ENCODE measurements around the gene EPS8. TPM values are rescaled to one million over a fixed set of nuclear protein-coding genes. Genes with fewer than 3 reads are reported as not detected.

Gene EPS8
- polyA plus RNA-seq, 1 donor from 2014 or later, result 1.6 TPM

- Mint-ChIP-seq H3K27me3 (no peaks in the 10 kb centered on the region), H3K27ac (no peak overlapping the region), H3K4me3 (no peak overlapping the region), H3K36me3 (peaks cover 2% of the 10 kb centered on the region), H3K9me3 (no peaks in the 10 kb centered on the region), H3K4me1 (no peaks in the 10 kb centered on the region)
Measured at GRCh38 chr12:15650399-15651128, 138.6 kb downstream of the EPS8 start.

GRCh38 chr12:15649347-15649746 is 139.8 kb downstream of the EPS8 start:
- Mint-ChIP-seq H3K4me3 (no peak overlapping the region), H3K36me3 (peaks cover 2% of the 10 kb centered on the region), H3K9me3 (no peaks in the 10 kb centered on the region), H3K4me1 (no peaks in the 10 kb centered on the region), H3K27ac (no peak overlapping the region), H3K27me3 (no peaks in the 10 kb centered on the region)

GRCh38 chr12:15648558-15648957 is 140.6 kb downstream of the EPS8 start:
- no peaks in the 10 kb centered on the region for H3K27me3 Mint-ChIP-seq
- no peak overlapping the region for H3K27ac Mint-ChIP-seq
- peaks cover 2% of the 10 kb centered on the region for H3K36me3 Mint-ChIP-seq
- H3K4me1 Mint-ChIP-seq, result no peaks in the 10 kb centered on the region
- H3K9me3 Mint-ChIP-seq, result no peaks in the 10 kb centered on the region
- H3K4me3 Mint-ChIP-seq, result no peak overlapping the region

DNA sequence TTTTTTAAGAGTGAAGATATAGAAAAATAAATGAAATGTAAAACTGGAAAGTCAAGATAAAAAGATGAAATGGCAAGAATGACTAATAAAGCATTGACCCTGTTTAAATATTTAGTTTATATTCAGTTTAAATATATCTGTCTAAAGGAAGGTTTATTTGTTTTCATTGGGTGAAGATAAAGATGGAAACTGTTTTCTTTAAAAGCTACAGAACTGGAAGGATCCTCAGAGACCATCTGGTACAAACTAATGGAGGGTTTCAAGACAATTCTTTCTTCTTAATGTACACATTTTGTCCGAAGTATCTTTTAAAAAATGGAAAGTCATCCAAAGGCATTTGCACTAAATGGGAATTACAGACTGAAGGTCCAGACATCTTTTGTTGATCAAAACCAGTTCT is 142.6 kb downstream of the EPS8 start:
- Mint-ChIP-seq H3K4me1 (no peaks in the 10 kb centered on the region), H3K4me3 (no peak overlapping the region), H3K9me3 (no peaks in the 10 kb centered on the region), H3K27me3 (peaks cover 1% of the 10 kb centered on the region), H3K27ac (no peak overlapping the region), H3K36me3 (peaks cover 2% of the 10 kb centered on the region)

DNA sequence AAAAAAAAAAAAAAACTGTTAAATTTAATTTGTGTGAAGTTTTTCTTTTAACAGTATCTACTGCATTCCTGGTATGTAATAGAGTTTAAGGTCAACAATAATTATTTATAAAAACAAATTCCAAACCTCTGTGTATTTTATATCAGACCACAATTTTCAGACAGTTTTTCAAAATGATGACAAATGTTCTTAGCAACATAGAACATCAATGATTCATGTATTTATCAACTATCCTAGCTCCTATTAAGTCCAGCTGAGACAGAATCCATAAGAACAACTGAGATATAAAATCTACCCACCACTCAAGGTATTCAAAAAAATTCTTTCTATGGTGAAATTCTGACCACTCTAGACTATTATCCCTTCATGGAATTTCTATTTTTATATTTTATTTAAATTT is 144.5 kb downstream of the EPS8 start:
- H3K4me3 Mint-ChIP-seq, result no peak overlapping the region
- H3K27me3 Mint-ChIP-seq, result peaks cover 1% of the 10 kb centered on the region
- no peak overlapping the region for H3K27ac Mint-ChIP-seq
- H3K36me3 Mint-ChIP-seq, result peaks cover 2% of the 10 kb centered on the region
- H3K4me1 Mint-ChIP-seq, result no peaks in the 10 kb centered on the region
- peaks cover 0 to 2% (median 0%) of the 10 kb centered on the region in 3 donors for H3K9me3 Mint-ChIP-seq

- Mint-ChIP-seq H3K27ac (no peak overlapping the region), H3K9me3 (peaks cover 0 to 2% (median 0%) of the 10 kb centered on the region in 3 donors), H3K4me3 (no peak overlapping the region), H3K27me3 (peaks cover 3% of the 10 kb centered on the region), H3K36me3 (no peaks in the 10 kb centered on the region), H3K4me1 (no peaks in the 10 kb centered on the region)
Measured at GRCh38 chr12:15638231-15638630, 151.0 kb downstream of the EPS8 start.

DNA sequence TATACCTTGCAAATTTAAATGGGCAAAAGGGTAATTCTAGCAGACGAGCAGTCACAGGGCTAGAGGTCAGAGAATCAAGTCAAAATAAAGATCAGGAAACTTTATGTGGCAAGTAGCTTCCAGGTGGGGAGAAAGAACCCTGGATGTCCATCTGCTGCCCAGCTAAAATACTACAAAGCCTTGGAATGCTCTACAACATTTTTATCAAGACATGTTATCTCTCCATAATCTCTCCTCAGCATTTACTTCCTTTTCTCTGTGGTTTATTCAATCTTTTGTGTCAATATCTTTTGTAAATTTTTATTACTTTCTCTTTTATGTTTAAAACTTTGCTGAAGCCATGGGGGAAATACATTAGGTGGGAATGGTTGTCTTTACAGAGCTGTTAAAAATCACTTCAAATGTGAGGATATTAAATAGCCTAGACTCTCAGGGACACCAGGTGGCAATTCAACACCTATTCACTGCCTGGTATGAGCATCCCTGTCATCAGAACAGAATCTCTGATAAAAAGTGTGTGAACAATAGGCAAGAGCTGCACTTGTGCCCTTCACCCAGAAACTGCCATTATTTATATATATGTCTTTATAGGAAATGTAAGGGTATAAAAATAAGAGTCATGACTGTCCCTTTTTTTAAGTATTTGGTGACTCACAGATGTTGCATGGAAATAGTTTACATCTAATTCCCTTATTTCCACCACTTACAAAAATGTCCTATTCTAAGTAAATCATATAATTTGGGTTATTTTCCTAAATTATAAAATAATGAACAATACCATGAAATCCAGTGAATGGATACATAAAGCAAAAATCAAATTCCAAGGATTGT is 152.9 kb downstream of the EPS8 start:
- H3K27ac Mint-ChIP-seq, result no peak overlapping the region
- peaks cover 0 to 2% (median 0%) of the 10 kb centered on the region in 3 donors for H3K9me3 Mint-ChIP-seq
- no peaks in the 10 kb centered on the region for H3K36me3 Mint-ChIP-seq
- H3K4me3 Mint-ChIP-seq, result no peak overlapping the region
- H3K27me3 Mint-ChIP-seq, result peaks cover 2% of the 10 kb centered on the region
- no peaks in the 10 kb centered on the region for H3K4me1 Mint-ChIP-seq

- Mint-ChIP-seq H3K36me3 (no peaks in the 10 kb centered on the region), H3K27ac (no peak overlapping the region), H3K9me3 (no peaks in the 10 kb centered on the region), H3K27me3 (peaks cover 2% of the 10 kb centered on the region), H3K4me1 (no peaks in the 10 kb centered on the region), H3K4me3 (no peak overlapping the region)
Measured at GRCh38 chr12:15634010-15634683, 155.0 kb downstream of the EPS8 start.

GRCh38 chr12:15633201-15633600 is 156.0 kb downstream of the EPS8 start:
- H3K27ac Mint-ChIP-seq, result no peak overlapping the region
- H3K36me3 Mint-ChIP-seq, result no peaks in the 10 kb centered on the region
- H3K27me3 Mint-ChIP-seq, result peaks cover 2% of the 10 kb centered on the region
- H3K9me3 Mint-ChIP-seq, result no peaks in the 10 kb centered on the region
- H3K4me1 Mint-ChIP-seq, result peaks cover 0 to 1% (median 0%) of the 10 kb centered on the region in 3 donors
- H3K4me3 Mint-ChIP-seq, result no peak overlapping the region

DNA sequence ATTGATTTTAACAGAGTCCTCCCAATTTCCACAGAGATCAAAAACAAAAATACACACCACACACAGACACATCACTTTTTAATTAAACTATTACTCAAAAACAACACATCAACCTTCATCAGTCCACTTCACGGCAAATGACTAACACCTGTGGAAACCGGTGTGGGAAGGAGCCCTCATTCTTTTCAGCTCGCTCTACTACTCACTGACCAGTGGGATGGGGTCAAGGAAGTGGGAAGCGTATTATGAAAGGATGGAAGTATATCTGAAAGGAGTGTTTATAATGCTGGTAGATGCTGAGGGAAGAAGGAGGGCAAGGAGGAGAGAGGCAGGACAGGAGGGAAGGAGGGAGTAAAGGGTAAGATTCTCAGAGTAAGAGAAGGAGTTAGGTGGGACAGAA is 156.5 kb downstream of the EPS8 start:
- Mint-ChIP-seq H3K36me3 (no peaks in the 10 kb centered on the region), H3K27me3 (peaks cover 1% of the 10 kb centered on the region), H3K9me3 (no peaks in the 10 kb centered on the region)

DNA sequence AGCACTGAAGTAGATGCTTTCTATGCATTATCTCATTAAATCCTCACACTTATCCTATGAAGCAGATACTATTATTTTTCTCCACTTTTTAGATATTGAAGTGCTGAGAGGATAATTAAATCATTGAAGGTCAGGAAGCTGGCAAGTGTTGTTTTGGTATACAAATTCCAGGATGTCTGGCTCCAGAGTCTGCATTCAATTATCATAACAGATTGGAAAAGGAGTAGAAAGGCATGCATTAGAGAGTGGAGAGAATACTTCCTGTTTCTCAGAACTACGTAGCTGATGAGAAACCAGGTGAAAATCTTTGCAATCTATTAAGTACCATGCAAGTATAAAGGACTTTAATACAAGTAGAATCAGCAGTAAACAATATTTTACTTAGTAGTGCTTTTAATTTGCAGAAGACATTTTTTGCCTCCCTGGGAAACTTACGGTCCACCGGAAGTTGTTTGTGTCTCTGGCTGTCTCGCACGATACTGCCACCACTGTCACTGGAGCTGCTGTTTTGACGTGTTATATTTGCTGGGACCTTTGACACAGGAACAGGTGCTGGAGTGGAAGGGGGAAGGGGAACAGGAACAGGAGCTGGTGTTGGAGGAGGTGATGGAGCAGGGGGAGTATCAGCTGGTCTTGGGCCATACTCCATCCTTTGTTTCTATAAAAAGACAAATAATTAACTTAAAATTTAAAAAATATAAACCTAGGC is 158.0 kb downstream of the EPS8 start:
- no peaks in the 10 kb centered on the region for H3K36me3 Mint-ChIP-seq
- peak overlapping the region in 1 of 4 donors; percentile 26 for H3K4me3 Mint-ChIP-seq
- H3K9me3 Mint-ChIP-seq, result no peaks in the 10 kb centered on the region
- peaks cover 0 to 3% (median 0%) of the 10 kb centered on the region in 3 donors for H3K4me1 Mint-ChIP-seq
- no peaks in the 10 kb centered on the region for H3K27me3 Mint-ChIP-seq
- no peak overlapping the region for H3K27ac Mint-ChIP-seq

More for the DNA sequence above, 156.5 kb downstream of the EPS8 start:
- H3K4me1 Mint-ChIP-seq, result peaks cover 0 to 3% (median 0%) of the 10 kb centered on the region in 3 donors
- H3K27ac Mint-ChIP-seq, result no peak overlapping the region
- H3K4me3 Mint-ChIP-seq, result no peak overlapping the region

GRCh38 chr12:15629761-15630160 is 159.4 kb downstream of the EPS8 start:
- no peak overlapping the region for H3K4me3 Mint-ChIP-seq
- peaks cover 0 to 3% (median 0%) of the 10 kb centered on the region in 3 donors for H3K4me1 Mint-ChIP-seq
- H3K36me3 Mint-ChIP-seq, result no peaks in the 10 kb centered on the region
- H3K27me3 Mint-ChIP-seq, result no peaks in the 10 kb centered on the region
- no peaks in the 10 kb centered on the region for H3K9me3 Mint-ChIP-seq
- no peak overlapping the region for H3K27ac Mint-ChIP-seq

DNA sequence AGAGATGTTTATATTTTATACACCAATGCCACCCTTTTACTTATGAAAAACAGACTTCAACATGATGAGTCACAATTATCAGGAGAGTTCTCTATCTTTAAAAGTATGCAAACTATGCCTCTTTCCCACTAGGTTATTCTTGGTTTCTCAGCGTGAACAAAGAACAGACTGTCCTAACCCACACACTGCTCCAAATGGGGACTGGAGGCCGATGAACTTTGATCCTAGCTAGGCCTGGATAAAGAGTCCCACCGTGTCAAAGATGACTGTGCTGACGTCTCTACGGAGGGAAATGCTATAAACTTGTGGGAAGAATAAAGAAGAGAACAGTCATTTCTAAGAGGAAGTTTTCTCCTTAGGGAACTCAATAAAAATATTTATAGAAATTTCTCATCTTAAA is 160.1 kb downstream of the EPS8 start:
- Mint-ChIP-seq H3K27me3 (no peaks in the 10 kb centered on the region), H3K36me3 (peaks cover 4% of the 10 kb centered on the region), H3K4me1 (peaks cover 0 to 3% (median 0%) of the 10 kb centered on the region in 3 donors), H3K27ac (no peak overlapping the region), H3K4me3 (no peak overlapping the region), H3K9me3 (no peaks in the 10 kb centered on the region)

DNA sequence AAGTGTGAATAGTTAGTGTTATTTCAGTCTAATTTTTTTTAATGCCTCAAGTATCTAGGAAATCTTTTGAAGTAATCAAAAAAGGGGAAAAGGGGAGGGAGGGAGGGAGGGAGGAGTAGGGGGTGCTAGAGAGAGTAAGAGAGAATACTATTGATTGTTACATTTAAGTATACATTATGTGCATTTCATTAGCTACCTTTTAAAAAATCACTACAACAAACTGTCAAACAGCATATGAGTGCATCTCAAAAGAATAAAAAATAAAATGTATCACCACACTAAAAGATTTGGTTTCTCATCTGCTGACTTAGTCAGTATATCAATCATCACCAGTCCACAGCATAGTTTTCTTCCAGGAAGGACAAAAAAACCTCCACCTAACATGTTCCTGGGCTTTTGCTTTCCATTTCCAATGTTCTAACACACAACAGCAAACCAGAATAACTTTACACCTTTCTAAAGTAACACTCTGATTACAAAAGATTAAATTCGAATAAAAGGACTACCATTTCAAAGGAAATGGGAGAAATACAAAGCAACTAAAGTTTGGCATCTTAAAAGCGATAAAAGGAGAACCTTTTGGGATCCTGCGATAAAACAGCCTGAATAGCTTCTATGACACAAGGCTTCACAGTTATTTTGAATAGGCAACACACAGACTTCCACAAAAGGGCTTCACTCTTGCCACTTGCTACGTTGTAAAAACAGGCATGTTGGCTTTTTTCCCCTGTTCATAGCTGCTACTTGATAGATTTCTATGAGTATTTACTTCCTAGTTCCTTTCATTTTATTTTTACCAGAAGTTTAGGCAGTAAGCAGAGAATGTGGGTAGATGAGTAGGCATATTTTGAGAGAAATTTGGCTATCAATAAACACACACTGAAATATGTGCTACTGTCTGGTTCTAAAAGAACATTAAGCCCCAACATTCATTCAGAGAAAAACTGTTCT is 160.9 kb downstream of the EPS8 start:
- Mint-ChIP-seq H3K4me3 (no peak overlapping the region), H3K36me3 (peaks cover 4% of the 10 kb centered on the region), H3K27ac (no peak overlapping the region)

More for the DNA sequence above, 160.9 kb downstream of the EPS8 start:
- no peaks in the 10 kb centered on the region for H3K27me3 Mint-ChIP-seq
- H3K9me3 Mint-ChIP-seq, result no peaks in the 10 kb centered on the region
- peaks cover 0 to 3% (median 0%) of the 10 kb centered on the region in 3 donors for H3K4me1 Mint-ChIP-seq

Measured in IgD-negative memory B cell (primary cell).